K562 treated with DMSO at 1 percent for 12 hours (cell line): ENCODE measurements around the gene HOXB8. TPM values are rescaled to one million over a fixed set of nuclear protein-coding genes. Genes with fewer than 3 reads are reported as not detected.

ENCODE experiments used
- total RNA-seq: library from RNA; unstranded; fragments of 300-600 nt; gene quantifications from 2 replicates; pipeline ENCODE4 v1.2.3, GENCODE V29; 2022; ENCODE audit not compliant: insufficient read depth

Gene HOXB8
- 21.9 and 37.9 TPM in 2 replicates for total RNA-seq

DNA sequence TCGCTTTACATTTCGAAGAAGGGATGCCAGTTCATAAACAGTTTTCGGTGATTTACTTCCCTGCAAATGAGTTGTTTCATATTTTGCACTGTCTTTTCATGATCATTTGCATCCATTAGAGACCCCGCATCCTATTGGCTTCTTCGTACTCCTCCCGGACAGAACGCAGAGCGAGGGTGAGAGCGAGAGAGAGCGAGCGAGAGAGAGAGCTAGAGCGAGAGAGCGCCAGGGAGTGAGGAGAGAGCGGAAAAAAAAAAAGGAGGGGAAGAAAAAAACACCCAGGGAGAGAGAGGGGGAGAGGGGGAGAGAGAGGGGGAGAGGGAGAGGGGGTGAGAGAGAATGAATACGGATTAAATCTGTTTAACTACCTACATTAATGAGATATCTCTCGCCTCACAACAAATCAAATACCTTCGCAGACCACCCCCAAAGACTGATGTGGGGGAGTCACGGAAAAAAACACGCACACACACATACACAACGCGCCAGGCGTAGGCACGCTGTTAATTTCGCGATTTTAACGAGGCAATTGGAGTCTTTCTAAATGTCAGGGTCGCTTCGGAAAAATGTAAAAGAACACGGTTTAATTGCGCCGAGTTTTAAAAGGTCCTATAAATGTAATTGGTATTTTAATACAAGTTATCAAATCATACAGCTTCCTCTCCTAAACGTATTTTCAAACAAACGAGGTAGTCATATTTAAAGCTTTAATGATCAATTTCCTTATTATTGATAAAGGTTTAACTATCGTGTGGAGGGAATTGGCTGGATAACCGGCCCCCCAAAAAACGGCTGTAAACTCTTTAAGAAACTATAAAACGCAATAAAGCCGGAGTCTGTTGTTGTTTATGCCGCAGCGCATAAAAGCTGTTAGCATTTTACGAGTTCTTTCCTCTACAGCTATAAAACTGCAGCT is at the start of gene HOXB8:
Gene HOXB8 (minus strand): TSS at position 246 of the 916 bp plus-strand sequence. CDS start 588 bp downstream, outside the sequence.

DNA sequence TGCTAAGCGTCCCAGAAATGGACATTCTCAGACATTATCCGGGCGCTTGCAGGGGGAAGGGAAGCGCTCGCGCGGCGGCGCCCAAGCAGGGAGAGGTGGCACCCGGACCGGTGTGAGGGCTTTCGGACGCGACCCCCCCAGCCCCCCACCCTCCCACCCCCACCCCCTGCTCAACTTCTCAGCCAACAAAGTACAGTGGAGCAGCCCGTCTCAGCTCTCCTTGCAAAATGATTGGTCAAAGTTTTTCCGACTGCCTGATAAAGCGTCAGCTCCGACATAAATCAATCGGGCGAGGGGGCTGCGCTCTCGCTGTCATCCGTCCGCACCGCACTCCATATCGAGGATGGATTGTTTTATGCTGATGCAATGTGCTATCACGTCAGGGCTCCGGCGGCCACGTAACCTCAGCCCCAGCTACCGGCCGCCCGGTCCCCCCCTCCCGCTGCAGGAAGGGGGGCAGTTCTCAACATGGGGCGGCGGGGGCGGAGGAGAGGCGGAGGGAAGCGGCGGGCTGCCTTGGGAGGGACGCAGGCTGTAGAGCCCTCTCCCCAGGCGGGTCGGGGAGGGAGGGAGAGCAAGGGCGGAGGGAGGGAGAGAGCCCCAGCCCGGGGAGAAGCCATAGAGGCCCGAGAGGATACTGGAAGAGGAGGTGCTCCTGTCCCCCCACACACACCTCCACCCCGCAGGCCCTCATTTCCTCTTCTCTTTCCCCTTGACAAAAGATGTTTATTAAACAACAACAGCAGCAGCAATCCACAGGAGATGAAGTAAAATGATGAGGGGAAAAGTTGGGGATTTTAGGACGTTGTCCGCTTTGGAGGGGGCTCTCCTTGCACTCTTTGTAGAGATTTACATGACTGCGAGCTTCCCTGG is 11.4 kb upstream of the HOXB8 start, which contains the start of gene HOXB9:
Gene HOXB9 (minus strand): TSS at position 114 of the 873 bp plus-strand sequence. CDS start 89 bp downstream, at position 25.

DNA sequence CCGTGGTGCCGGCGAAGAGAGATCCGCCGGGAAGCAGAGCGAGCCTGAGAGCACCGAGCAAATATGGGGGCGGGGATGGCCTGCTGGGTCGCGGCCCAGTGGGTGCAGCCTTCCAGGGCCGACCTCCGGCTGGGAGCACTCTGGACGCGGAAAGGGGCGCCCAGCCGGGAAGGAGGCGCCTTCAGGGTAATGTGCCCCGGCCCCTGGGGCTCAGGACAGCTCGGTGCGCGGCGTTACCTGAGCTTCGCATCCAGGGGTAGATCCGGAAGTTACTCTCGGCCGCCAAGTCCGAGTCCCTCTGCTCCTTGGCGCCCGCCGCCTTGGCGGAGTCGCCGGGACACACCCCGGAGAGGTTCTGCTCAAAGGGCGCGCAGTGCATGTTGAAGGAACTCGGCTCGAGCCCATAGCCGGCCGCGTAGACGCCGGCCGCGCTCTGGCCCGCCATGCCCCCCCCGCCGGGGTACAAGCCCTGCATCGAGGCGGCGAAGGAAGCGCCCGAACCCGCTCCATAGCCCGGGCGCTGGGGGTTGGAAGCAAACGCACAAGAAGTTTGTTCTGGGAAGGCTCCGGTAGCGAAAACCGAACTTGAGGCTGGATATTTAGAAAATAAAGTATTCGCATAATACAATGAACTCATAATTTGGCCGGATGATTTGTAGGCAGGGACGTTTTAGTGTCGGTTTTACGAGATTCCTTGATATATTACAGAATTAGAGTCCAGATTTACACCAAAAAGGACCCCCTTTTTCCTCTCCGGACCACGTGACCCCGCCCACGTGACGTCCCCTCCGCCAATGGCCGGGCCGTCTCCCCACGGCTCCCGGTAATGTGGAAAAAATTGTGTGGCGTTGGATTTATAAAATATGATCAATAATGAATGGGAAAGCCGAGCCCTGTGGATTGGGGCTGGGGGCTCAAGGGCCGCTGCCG is 4.5 kb downstream of the HOXB8 start, which contains the start of gene HOXB7:
Gene HOXB7 (minus strand): TSS at position 736 of the 930 bp plus-strand sequence. CDS start 99 bp downstream, at position 637.

DNA sequence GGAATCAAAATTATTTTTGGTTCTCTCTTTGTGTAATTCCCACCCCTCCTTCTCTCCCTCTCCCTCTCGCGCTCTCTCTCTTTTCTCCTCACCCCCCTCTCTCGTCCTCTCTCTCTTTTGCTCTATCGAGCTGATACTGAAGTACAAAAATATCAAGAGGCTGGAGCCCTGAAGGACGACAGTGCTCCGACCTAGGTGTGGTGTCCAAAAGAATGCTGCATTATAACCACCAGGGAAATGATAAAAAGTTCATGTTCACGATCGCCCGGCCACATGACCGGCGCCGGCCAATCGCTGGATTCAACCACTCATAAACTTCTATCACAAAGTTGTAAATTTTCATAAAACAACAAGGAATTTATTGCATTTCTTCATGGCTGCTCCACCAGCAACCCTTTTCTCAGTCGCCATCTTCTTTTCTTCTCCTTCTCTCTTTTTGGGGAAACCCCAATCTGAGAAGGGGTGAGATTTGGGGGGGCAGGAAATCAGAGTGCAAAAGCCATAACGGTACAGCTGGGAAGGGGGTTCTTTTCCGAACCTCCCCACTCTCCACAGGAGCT is 10.2 kb downstream of the HOXB8 start, which contains the start of gene HOXB6:
Gene HOXB6 (minus strand): TSS at position 217 of the 560 bp plus-strand sequence. CDS start 6,836 bp downstream, outside the sequence.

DNA sequence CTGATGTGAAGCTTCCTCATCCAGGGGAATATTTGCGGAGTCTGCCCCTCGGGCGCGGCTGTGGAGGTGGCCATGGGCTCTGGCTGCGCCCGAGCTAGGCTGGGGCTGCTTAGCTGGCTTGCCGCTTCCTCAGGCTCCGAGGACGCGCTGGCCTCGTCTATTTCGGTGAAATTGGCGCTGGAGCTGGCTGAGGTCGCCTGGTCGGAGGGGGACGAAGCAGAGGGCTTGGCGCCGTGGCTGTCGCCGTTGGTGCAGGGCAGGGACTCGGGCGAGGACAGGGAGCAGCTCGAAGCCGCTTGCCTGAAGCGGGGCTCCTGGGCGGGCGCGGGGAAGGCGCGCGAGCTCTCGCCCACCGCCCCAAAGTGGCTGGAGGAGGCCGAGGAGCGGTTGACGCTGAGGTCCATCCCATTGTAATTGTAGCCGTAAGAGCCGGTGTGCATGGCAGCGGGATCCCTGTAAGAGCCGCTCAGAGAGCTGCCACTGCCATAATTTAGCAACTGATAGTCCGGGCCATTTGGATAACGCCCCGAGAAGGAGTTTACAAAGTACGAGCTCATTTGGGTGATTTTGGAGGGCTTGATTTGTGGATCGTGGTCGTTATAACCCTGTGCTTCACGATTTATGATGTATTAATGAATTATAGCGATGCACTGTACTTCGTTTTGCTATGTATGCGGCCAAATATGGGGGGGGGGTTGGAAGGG is 21.8 kb downstream of the HOXB8 start, which contains the start of gene HOXB5:
Gene HOXB5 (minus strand): TSS at position 654 of the 704 bp plus-strand sequence. CDS start 97 bp downstream, at position 557.

DNA sequence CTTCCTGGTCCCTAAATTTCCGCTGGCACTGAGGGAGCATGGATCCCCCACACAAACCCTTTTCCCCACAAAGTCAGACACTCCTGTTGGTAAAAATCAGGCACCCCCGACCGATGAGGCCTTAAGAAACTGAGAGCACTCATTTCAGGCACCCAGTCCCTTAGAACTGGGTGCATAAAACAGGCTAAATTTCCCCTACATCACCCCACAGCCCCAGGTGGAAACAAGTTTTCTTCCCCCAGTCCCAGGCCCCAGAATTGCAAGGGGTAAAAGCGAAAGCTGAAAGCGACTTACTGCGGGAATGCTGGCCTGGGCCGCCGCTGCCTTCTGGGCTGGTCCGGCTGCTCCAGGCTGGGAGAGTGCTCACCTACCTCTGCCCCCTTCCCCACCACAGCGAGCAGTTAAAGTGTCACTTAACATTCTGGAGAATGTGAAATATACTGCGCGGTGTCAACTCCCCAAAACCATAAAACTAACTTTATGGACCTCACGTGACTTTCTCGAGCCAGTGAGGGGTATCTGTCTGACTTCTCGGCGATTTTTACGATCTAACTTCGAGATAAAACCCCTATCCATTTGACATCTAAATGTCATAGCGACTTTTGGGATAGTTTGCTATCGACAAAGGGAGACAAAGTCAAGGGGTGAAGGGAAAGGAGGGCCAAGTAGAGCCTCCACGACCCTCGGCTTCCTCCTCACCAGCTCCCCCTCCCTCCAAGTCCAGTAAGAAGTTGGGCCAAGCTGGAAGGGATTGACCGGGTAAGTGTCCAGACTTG is 25.1 kb downstream of the HOXB8 start, which contains the start of gene HOXB3:
Gene HOXB3 (minus strand): TSS at position 411 of the 776 bp plus-strand sequence. CDS start 37,767 bp downstream, outside the sequence.

DNA sequence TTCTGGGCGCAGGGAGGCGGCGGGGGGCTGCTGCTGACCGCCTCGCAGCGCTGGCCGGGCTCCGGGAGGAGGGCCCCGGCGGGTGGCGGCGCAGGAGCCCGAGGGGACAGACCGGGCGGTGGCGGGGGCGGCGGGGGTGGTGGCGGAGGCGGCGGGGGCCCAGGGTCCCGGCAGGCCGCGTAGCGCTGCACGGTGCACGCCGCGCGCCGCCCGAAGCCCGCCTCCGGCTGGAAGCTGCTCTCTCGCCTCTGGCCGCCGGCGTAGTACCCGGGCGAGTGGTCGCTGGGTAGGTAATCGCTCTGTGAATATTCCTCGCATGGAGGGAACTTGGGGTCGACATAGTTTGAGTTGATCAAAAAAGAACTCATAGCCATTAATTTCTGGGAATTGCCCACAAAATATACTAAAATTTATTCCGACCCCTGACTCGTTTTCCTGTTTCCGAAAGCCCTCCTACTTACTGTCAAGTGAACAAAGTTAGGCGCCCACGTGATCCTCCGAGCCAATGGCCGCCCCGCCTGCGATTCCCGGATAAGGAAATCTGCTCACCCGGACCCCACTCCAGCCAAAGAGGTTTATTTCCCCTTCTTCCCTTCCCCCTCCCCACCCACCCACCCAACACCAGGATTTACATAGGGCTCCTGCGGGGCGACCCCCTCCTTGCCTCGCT is 37.0 kb downstream of the HOXB8 start, which contains the start of gene HOXB4:
Gene HOXB4 (minus strand): TSS at position 405 of the 670 bp plus-strand sequence. CDS start 31 bp downstream, at position 374.

Other genes starting within 250 kb of the HOXB8 start
- 1.8 TPM in 1 of 2 replicates, not detected in the other for gene SKAP1, start 185.1 kb downstream of the HOXB8 start, total RNA-seq
- not detected in 2 replicates for gene HOXB1, start 84.3 kb downstream of the HOXB8 start, total RNA-seq
- 79.5 and 94.6 TPM in 2 replicates for gene HOXB2, start 70.2 kb downstream of the HOXB8 start, total RNA-seq
- 13.6 and 20.0 TPM in 2 replicates for gene HOXB4, start 36.9 kb downstream of the HOXB8 start, total RNA-seq
- gene HOXB3, start 25.1 kb downstream of the HOXB8 start, total RNA-seq: 15.0 and 35.7 TPM in 2 replicates
- 3.7 and 9.2 TPM in 2 replicates for gene HOXB5, start 21.5 kb downstream of the HOXB8 start, total RNA-seq
- gene HOXB6, start 10.3 kb downstream of the HOXB8 start, total RNA-seq: 15.2 and 16.0 TPM in 2 replicates
- 21.9 and 23.0 TPM in 2 replicates for gene HOXB7, start 4.3 kb downstream of the HOXB8 start, total RNA-seq
- 103 and 184 TPM in 2 replicates for gene HOXB9, start 11.1 kb upstream of the HOXB8 start, total RNA-seq
- gene PRAC1, start 107.2 kb upstream of the HOXB8 start, total RNA-seq: not detected in 2 replicates
- not detected in 2 replicates for gene PRAC2, start 107.9 kb upstream of the HOXB8 start, total RNA-seq
- gene HOXB13, start 113.5 kb upstream of the HOXB8 start, total RNA-seq: not detected in 2 replicates
- gene TTLL6, start 201.9 kb upstream of the HOXB8 start, total RNA-seq: not detected in 2 replicates
- gene CALCOCO2, start 215.7 kb upstream of the HOXB8 start, total RNA-seq: 48.6 and 84.9 TPM in 2 replicates